LNCaP clone FGC (cell line): ENCODE results near the gene MID1.

ENCODE experiments used
- DNase-seq: peaks from one replicate; pipeline ENCODE4 v3.0.0-alpha.2; 2011; ENCODE audit warnings: low read depth
- H3K4me3 ChIP-seq: 2 replicates; pipeline ENCODE4 v1.5.1; 2011; ENCODE audit warnings: mild to moderate bottlenecking, low read depth, low read length, control low read depth
- CTCF ChIP-seq: IDR thresholded peaks from 2 replicates; pipeline ENCODE4 v1.5.1; 2012; ENCODE audit warnings: mild to moderate bottlenecking; ENCODE audit not compliant: control insufficient read depth, insufficient read depth; ENCODE audit errors: extremely low read depth

MID1 gene

GRCh38 chrX:10537308-10537707, 83.1 kb downstream of the MID1 start:
- H3K4me3 ChIP-seq = no peak overlapping the region
- no peak for DNase-seq
- no peak for TF ChIP-seq CTCF

- no peak for TF ChIP-seq CTCF
- DNase-seq = no peak
- no peak overlapping the region for H3K4me3 ChIP-seq
Observed at GRCh38 chrX:10536744-10537143, 83.6 kb downstream of the MID1 start.

DNA sequence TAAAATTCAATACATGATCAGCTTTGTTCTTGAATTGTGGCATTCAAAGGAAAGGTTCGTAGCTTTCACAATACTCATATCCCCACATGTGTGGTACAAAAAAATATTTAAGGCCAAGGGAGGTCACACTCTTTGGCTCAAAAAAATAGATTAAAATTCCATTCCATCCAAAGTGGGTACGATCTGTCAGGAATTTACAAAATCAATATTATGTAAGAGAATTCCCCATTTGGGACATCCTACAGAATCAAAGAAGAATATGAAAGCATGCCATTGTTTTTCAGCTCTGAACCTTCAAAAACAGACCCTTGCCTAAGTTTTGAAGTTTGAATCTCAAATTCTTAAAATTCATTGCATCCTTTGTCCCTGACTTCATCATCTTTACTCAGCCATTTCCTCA, 85.8 kb downstream of the MID1 start:
- no peak for DNase-seq
- no peak overlapping the region for H3K4me3 ChIP-seq

GRCh38 chrX:10533696-10534365, 86.6 kb downstream of the MID1 start:
- no peak for TF ChIP-seq CTCF
- H3K4me3 ChIP-seq = no peak overlapping the region
- no peak for DNase-seq

More for the DNA sequence above, 85.8 kb downstream of the MID1 start:
- no peak for TF ChIP-seq CTCF

- TF ChIP-seq CTCF = no peak
Observed at GRCh38 chrX:10531927-10532326, 88.5 kb downstream of the MID1 start.

GRCh38 chrX:10529344-10529743, 91.0 kb downstream of the MID1 start:
- no peak for DNase-seq
- H3K4me3 ChIP-seq = no peak overlapping the region
- no peak for TF ChIP-seq CTCF

More at GRCh38 chrX:10531927-10532326, 88.5 kb downstream of the MID1 start:
- no peak overlapping the region for H3K4me3 ChIP-seq
- DNase-seq = no peak

- TF ChIP-seq CTCF = no peak
- no peak overlapping the region for H3K4me3 ChIP-seq
- no peak for DNase-seq
Observed at GRCh38 chrX:10526451-10526850, 93.9 kb downstream of the MID1 start.
